ENCODE measurements around the gene PDCD6IP.
"Not testable (repeated sequence)": the region's sequence is repeated elsewhere in the genome, so short reads cannot be mapped to it uniquely, and the experiment has no call there.

Gene PDCD6IP

DNA sequence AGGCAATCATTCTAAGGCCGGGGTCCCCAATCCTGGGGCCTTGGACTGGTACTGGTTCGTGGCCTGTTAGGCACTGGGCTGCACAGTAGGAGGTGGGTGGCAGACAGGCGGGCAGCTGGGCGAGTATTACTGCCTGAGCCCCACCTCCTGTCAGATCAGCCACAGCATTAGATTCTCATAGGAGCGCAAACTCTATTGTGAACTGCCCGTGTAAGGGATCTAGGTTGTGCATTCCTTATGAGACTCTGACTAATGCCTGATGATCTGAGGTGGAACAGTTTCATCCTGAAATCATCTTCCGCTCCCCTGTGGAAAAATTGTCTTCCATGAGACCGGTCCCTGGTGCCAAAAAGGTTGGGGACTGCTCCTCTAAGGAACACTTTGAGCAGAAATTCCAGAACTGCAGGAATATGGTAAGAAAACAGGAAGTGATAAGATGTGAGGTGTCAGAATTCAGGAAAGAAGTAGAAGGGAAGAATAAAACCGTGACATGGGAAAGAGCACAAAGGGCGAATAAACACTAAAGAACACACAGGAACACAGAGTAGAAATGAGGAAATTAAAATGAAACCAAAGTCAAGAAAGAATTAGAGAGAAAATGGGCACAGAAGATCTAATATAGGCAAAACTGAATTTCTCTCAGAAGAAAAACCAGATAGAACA, 57.6 kb downstream of the PDCD6IP start:
- TF ChIP-seq CTCF (IDR thresholded peaks at IDR 0.05; ENCODE audit: low read depth, low read length), result no peak
- H3K4me3 ChIP-seq (ENCODE audit: low read depth, low read length), result no peak overlapping the region

GRCh38 chr3:33857701-33858100, 59.3 kb downstream of the PDCD6IP start:
- H3K4me3 ChIP-seq (ENCODE audit: low read depth, low read length), result not testable (repeated sequence)

GRCh38 chr3:33858131-33858530, 59.7 kb downstream of the PDCD6IP start:
- no peak overlapping the region for H3K4me3 ChIP-seq (ENCODE audit: low read depth, low read length)
- TF ChIP-seq CTCF (IDR thresholded peaks at IDR 0.05; ENCODE audit: low read depth, low read length), result no peak

DNA sequence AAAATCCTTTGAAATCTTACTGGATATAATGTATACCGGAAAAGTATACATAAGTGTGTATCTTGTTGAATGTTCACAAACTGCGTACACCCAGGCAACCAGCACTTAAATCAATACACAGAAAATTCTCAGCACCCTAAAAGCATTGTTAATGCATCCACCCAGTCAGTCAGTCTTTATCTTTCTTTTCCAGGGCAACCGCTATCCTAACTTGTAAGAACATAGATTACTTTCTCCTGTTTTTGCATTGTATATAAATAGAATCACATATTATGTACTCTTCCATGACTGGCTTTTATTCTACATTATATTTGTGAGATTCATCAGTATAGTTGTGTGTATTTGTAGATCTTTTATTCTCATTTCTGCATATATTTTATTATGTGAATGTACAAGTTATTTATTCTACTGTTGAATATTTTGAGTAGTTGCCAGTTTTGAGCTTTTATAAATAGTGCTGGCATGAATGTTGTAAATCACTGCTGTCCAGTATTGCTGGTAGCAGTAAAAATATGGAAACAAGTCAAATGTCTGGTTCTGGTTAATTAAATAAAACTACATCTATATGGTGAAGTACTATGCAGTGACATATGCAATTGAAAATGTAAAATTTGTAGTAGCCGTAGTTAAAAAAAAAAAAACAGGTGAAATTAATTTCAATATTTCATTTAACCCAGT, 62.1 kb downstream of the PDCD6IP start:
- no peak overlapping the region for H3K4me3 ChIP-seq (ENCODE audit: low read depth, low read length)
- TF ChIP-seq CTCF (IDR thresholded peaks at IDR 0.05; ENCODE audit: low read depth, low read length), result no peak

GRCh38 chr3:33865133-33865532, 66.7 kb downstream of the PDCD6IP start:
- no peak overlapping the region for H3K4me3 ChIP-seq (ENCODE audit: low read depth, low read length)
- TF ChIP-seq CTCF (IDR thresholded peaks at IDR 0.05; ENCODE audit: low read depth, low read length), result no peak

DNA sequence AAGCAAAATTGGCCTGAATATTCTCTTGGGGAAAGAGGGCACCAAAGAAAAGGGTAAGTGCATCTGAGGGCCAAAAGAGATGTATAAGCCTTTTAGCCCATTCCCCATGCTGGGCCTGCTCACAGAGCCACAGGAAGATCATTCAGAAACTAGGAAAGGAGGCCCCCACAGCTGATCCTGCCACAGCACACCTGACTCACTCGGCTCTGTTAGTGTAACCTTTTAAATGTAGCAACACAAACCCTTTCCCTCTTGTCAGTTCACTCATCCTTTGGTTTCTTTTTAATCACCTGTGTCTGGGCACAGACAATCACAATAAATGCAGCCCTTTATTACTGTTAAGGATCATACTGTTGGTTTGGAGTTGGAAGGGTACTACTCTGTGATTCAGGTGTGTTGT, 69.9 kb downstream of the PDCD6IP start:
- H3K4me3 ChIP-seq (ENCODE audit: low read depth, low read length), result no peak overlapping the region
- TF ChIP-seq CTCF (IDR thresholded peaks at IDR 0.05; ENCODE audit: low read depth, low read length), result no peak

- no peak overlapping the region for H3K4me3 ChIP-seq (ENCODE audit: low read depth, low read length)
- no peak for TF ChIP-seq CTCF (IDR thresholded peaks at IDR 0.05; ENCODE audit: low read depth, low read length)
Observed at GRCh38 chr3:33869977-33870376, 71.5 kb downstream of the PDCD6IP start.
